Urinary bladder (tissue), 2 donors: ENCODE measurements around the gene MDH1. TPM values are rescaled to one million over a fixed set of nuclear protein-coding genes. Genes with fewer than 3 reads are reported as not detected.

ENCODE experiments used
- polyA plus RNA-seq: library from polyadenylated mRNA; stranded (reverse); fragments of 200-250 nt; gene quantifications from one replicate; pipeline ENCODE4 v1.2.3, GENCODE V29; 2013
- total RNA-seq: library from RNA; depleted of rRNA; stranded (reverse); fragments of >200 nt; gene quantifications from one replicate; pipeline ENCODE4 v1.2.3, GENCODE V29; 2014
- donor health status: healthy.

MDH1 gene
- total and polyA plus RNA-seq, 2 donors = 147 to 192 TPM

Other genes with a start within 250 kb of the MDH1 start
- gene WDPCP, start 486 bp upstream of the MDH1 start, total RNA-seq = 49.2 TPM
- gene WDPCP, start 486 bp upstream of the MDH1 start, polyA plus RNA-seq = 3.8 TPM